Loucy (cell line): ENCODE measurements around the gene NIPAL4.

Source experiments
- H2AFZ ChIP-seq: fragments of 200-600 bp; sonication (generic); 2 replicates; pipeline ENCODE4 v1.6.0; 2016; ENCODE audit warnings: antibody characterized with exemption, mild to moderate bottlenecking, low read length, moderate library complexity
- H3F3A ChIP-seq: fragments of 200-600 bp; 2 replicates; pipeline ENCODE4 v1.6.0; 2016; ENCODE audit warnings: antibody characterized with exemption, low read depth, mild to moderate bottlenecking
- H3K27me3 ChIP-seq: fragments of 200-600 bp; sonication (generic); 2 replicates; pipeline ENCODE4 v1.6.1; 2014; ENCODE audit warnings: low read length, mild to moderate bottlenecking; ENCODE audit not compliant: insufficient read depth, poor library complexity, severe bottlenecking
- H3K36me3 ChIP-seq: fragments of 200-600 bp; sonication (generic); 2 replicates; pipeline ENCODE4 v1.6.1; 2016; ENCODE audit warnings: low read length; ENCODE audit not compliant: insufficient read depth
- H3K4me1 ChIP-seq: fragments of 200-600 bp; sonication (generic); 2 replicates; pipeline ENCODE4 v1.5.1; 2014; ENCODE audit warnings: low read length, mild to moderate bottlenecking; ENCODE audit not compliant: insufficient read depth, poor library complexity, severe bottlenecking
- H3K4me2 ChIP-seq: fragments of 200-600 bp; sonication (generic); 2 replicates; pipeline ENCODE4 v1.6.0; 2014; ENCODE audit warnings: antibody characterized with exemption, low read length, low read depth, mild to moderate bottlenecking; ENCODE audit not compliant: poor library complexity, severe bottlenecking
- H3K4me3 ChIP-seq: fragments of 200-600 bp; sonication (generic); 2 replicates; pipeline ENCODE4 v1.5.1; 2014; ENCODE audit warnings: low read length, mild to moderate bottlenecking, mixed read lengths; ENCODE audit not compliant: poor library complexity, severe bottlenecking
- H3K79me2 ChIP-seq: fragments of 200-600 bp; sonication (generic); 2 replicates; pipeline ENCODE4 v1.6.1; 2014; ENCODE audit warnings: low read length; ENCODE audit not compliant: insufficient read depth
- H3K9ac ChIP-seq: fragments of 200-600 bp; sonication (generic); 2 replicates; pipeline ENCODE4 v1.6.0; 2014; ENCODE audit warnings: mild to moderate bottlenecking, low read depth, low read length, moderate library complexity; ENCODE audit not compliant: poor library complexity, severe bottlenecking
- H3K9me2 ChIP-seq: fragments of 200-600 bp; sonication (generic); replicated peaks from 2 replicates; pipeline ENCODE4 v1.6.1; 2016; ENCODE audit warnings: low read depth, low read length, mixed read lengths
- H3K9me3 ChIP-seq: fragments of 200-600 bp; sonication (generic); 2 replicates; pipeline ENCODE4 v1.6.1; 2014; ENCODE audit warnings: mild to moderate bottlenecking, antibody characterized with exemption, low read length, low read depth; ENCODE audit not compliant: insufficient read depth
- H4K20me1 ChIP-seq: fragments of 200-600 bp; sonication (generic); 2 replicates; pipeline ENCODE4 v1.6.0; 2014; ENCODE audit warnings: antibody characterized with exemption, low read length, mild to moderate bottlenecking; ENCODE audit not compliant: insufficient read depth, poor library complexity, severe bottlenecking
- CTCF ChIP-seq: fragments of 200-600 bp; sonication (generic); conservative IDR thresholded peaks from 2 replicates; pipeline ENCODE4 v1.5.1; 2014; ENCODE audit warnings: mild to moderate bottlenecking, antibody characterized with exemption, low read length
- EZH2phosphoT487 ChIP-seq: fragments of 200-600 bp; IDR thresholded peaks from 2 replicates; pipeline ENCODE4 v1.6.1; 2018; ENCODE audit warnings: antibody characterized with exemption, mild to moderate bottlenecking, moderate library complexity, borderline replicate concordance

The NIPAL4 gene

GRCh38 chr5:157477814-157478494 is 17.9 kb downstream of the NIPAL4 start:
- no peaks in the 10 kb centered on the region for H4K20me1 ChIP-seq
- no peaks in the 10 kb centered on the region for H3K27me3 ChIP-seq
- no peaks in the 10 kb centered on the region for H3K9me2 ChIP-seq
- TF ChIP-seq EZH2phosphoT487: no peak
- no peak for TF ChIP-seq CTCF
- no peak overlapping the region for H2AFZ ChIP-seq
- H3K4me1 ChIP-seq: no peaks in the 10 kb centered on the region
- no peaks in the 10 kb centered on the region for H3K9me3 ChIP-seq
- no peaks in the 10 kb centered on the region for H3K79me2 ChIP-seq
- no peak overlapping the region for H3K4me2 ChIP-seq
- no peak overlapping the region for H3K4me3 ChIP-seq
- no peaks in the 10 kb centered on the region for H3F3A ChIP-seq
- H3K9ac ChIP-seq: no peak overlapping the region
- H3K36me3 ChIP-seq: no peaks in the 10 kb centered on the region

- TF ChIP-seq CTCF (no peak), EZH2phosphoT487 (no peak)
- H4K20me1 ChIP-seq: no peaks in the 10 kb centered on the region
- H3K4me3 ChIP-seq: no peak overlapping the region
- H3K9ac ChIP-seq: no peak overlapping the region
- H3K4me1 ChIP-seq: no peaks in the 10 kb centered on the region
- H3K79me2 ChIP-seq: no peaks in the 10 kb centered on the region
- H3K4me2 ChIP-seq: no peak overlapping the region
- no peaks in the 10 kb centered on the region for H3K36me3 ChIP-seq
- H3K27me3 ChIP-seq: no peaks in the 10 kb centered on the region
- no peak overlapping the region for H2AFZ ChIP-seq
- no peaks in the 10 kb centered on the region for H3F3A ChIP-seq
- H3K9me3 ChIP-seq: no peaks in the 10 kb centered on the region
- no peaks in the 10 kb centered on the region for H3K9me2 ChIP-seq
Measured at GRCh38 chr5:157478726-157479125, 18.7 kb downstream of the NIPAL4 start.

GRCh38 chr5:157479166-157479565 is 19.2 kb downstream of the NIPAL4 start:
- H3K9me3 ChIP-seq: no peaks in the 10 kb centered on the region
- no peak overlapping the region for H3K4me2 ChIP-seq
- H3K9me2 ChIP-seq: no peaks in the 10 kb centered on the region
- H3K79me2 ChIP-seq: no peaks in the 10 kb centered on the region
- no peaks in the 10 kb centered on the region for H3F3A ChIP-seq
- H3K9ac ChIP-seq: no peak overlapping the region
- no peaks in the 10 kb centered on the region for H4K20me1 ChIP-seq
- H3K27me3 ChIP-seq: no peaks in the 10 kb centered on the region
- H3K4me1 ChIP-seq: no peaks in the 10 kb centered on the region
- H2AFZ ChIP-seq: no peak overlapping the region
- H3K4me3 ChIP-seq: no peak overlapping the region
- TF ChIP-seq CTCF: no peak
- TF ChIP-seq EZH2phosphoT487: no peak
- no peaks in the 10 kb centered on the region for H3K36me3 ChIP-seq
